Stimulated activated CD4-positive, alpha-beta T cell treated with anti-CD3 and anti-CD28 coated beads, Interleukin-1b, Interleukin-23, amount 100 ng/mL, for 24 hours (primary cell): ENCODE measurements around the gene NIPA2.

Source experiments
- DNase-seq, 4 experiments: peaks; one replicate each; pipeline ENCODE4 v3.0.0-alpha.2; 2020; ENCODE audit warnings: low read depth in 4 of 4, low spot score in 1 of 4

Gene NIPA2

GRCh38 chr15:22902046-22902445, 63.6 kb downstream of the NIPA2 start:
- DNase-seq, result no peak

GRCh38 chr15:22902578-22902977, 64.1 kb downstream of the NIPA2 start:
- DNase-seq, result no peak

GRCh38 chr15:22902981-22903380, 64.5 kb downstream of the NIPA2 start:
- no peak for DNase-seq

GRCh38 chr15:22903427-22903826, 65.0 kb downstream of the NIPA2 start:
- DNase-seq, result no peak

GRCh38 chr15:22903961-22904534, 65.6 kb downstream of the NIPA2 start:
- no peak for DNase-seq

- DNase-seq, result no peak
Measured at GRCh38 chr15:22904736-22905135, 66.3 kb downstream of the NIPA2 start.

GRCh38 chr15:22907161-22907950, 68.9 kb downstream of the NIPA2 start:
- DNase-seq, result no peak

- DNase-seq, result no peak
Measured at GRCh38 chr15:22908830-22909229, 70.4 kb downstream of the NIPA2 start.

GRCh38 chr15:22911306-22911705, 72.8 kb downstream of the NIPA2 start:
- no peak for DNase-seq

GRCh38 chr15:22912256-22912655, 73.8 kb downstream of the NIPA2 start:
- no peak for DNase-seq

GRCh38 chr15:22913646-22914380, 75.3 kb downstream of the NIPA2 start:
- DNase-seq, result no peak

- no peak for DNase-seq
Measured at GRCh38 chr15:22915866-22916515, 77.5 kb downstream of the NIPA2 start.

GRCh38 chr15:22916606-22917350, 78.3 kb downstream of the NIPA2 start:
- DNase-seq, result no peak

GRCh38 chr15:22917556-22917955, 79.1 kb downstream of the NIPA2 start:
- DNase-seq, result no peak
